Adipocyte (in vitro differentiated cells): Measurements from ENCODE around the gene KLK15.
A peak's percentile ranks its signal among the peaks of the same experiment; 100 is the strongest.

Experiments
- DNase-seq: peaks from one replicate; pipeline ENCODE4 v3.0.0-alpha.2; 2015; ENCODE audit warnings: low read depth
- H3K27me3 ChIP-seq: replicated peaks from 2 replicates; pipeline ENCODE4 v1.7.0; 2013; ENCODE audit warnings: mild to moderate bottlenecking, low read length, moderate library complexity; ENCODE audit not compliant: control insufficient read depth, insufficient read depth
- H3K36me3 ChIP-seq: 2 replicates; pipeline ENCODE4 v1.7.0; 2013; ENCODE audit warnings: low read length, mild to moderate bottlenecking, moderate library complexity; ENCODE audit not compliant: control insufficient read depth, insufficient read depth, severe bottlenecking
- H3K4me1 ChIP-seq: 2 replicates; pipeline ENCODE4 v1.7.0; 2013; ENCODE audit warnings: mild to moderate bottlenecking, low read length, moderate library complexity; ENCODE audit not compliant: control insufficient read depth, insufficient read depth
- H3K4me3 ChIP-seq: 2 replicates; pipeline ENCODE4 v1.7.0; 2013; ENCODE audit warnings: mild to moderate bottlenecking, low read length, moderate library complexity
- H3K9ac ChIP-seq: 2 replicates; pipeline ENCODE4 v1.7.0; 2013; ENCODE audit warnings: mild to moderate bottlenecking, low read length, moderate library complexity
- H3K9me3 ChIP-seq: 2 replicates; pipeline ENCODE4 v1.7.0; 2013; ENCODE audit warnings: mild to moderate bottlenecking, low read length, moderate library complexity; ENCODE audit not compliant: control insufficient read depth

KLK15 gene

DNA sequence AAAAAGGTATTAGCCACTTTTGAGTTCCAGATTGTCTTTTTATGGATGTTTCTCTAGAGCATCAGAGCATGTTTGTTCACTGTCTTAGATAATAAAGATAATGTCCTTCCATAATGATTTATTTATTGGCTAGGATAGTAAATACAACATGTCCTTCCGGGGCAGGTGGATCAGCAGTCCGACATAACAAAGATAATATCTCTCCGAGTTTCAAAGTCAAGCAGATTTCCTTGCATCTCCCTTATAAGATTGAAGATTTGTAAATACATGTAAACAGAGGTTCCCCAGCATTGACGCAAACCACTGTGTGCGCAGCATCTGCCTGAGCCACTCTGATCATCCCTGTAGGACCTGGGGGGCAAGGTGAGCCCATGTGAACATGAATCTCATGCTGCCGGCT lies 8.8 kb upstream of the KLK15 start:
- Histone ChIP-seq H3K27me3 (peaks cover 3% of the 10 kb centered on the region), H3K9me3 (peaks cover 8% of the 10 kb centered on the region)

DNA sequence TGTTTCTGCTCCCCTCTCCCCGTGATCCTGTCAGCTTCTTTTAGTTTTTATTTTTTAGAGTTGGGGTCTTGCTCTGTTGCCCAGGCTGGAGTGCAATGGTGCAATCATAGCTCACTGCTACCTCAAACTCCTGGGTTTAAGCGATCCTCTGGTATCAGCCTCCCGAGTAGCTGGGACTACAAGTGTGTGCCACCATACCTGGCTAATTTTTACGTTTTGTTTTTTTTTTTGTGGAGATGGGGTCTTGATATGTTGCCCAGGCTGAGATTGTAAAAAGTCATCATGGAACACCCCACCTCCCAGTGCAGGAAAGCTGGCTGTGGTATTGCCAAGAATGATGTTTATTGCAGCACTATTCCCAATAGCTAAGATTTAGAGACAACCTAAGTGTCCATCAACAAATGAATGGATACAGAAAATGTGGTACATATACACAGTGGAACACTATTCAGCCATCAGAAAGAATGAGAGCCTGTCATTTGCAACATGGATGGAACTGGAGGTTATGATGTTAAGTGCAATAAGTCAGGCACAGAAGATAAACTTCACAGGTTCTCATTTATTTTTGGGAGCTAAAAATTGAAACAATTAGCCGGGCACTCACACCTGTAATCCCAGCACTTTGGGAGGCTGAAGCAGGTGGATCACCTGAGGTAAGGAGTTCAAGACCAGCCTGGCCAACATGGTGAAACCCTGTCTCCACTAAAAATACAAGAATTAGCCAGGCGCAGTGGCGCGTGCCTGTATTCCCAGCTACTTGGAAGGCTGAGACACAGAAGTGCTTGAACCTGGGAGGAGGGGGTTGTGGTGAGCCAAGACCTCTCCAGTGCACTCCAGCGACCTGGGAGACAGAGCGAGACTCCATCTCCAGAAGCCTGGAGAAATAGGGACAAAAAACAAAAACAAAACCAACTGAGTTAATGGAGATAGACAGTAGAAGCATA lies 6.6 kb upstream of the KLK15 start:
- Histone ChIP-seq H3K4me1 (peaks cover 5% of the 10 kb centered on the region), H3K36me3 (no peaks in the 10 kb centered on the region), H3K9ac (no peak overlapping the region), H3K27me3 (peaks cover 21% of the 10 kb centered on the region), H3K9me3 (peaks cover 8% of the 10 kb centered on the region), H3K4me3 (no peak overlapping the region)
- DNase-seq = no peak

More for the DNA sequence above, 8.8 kb upstream of the KLK15 start:
- H3K4me1 ChIP-seq = no peaks in the 10 kb centered on the region
- H3K4me3 ChIP-seq = no peak overlapping the region
- no peak for DNase-seq
- H3K9ac ChIP-seq = no peak overlapping the region
- no peaks in the 10 kb centered on the region for H3K36me3 ChIP-seq

DNA sequence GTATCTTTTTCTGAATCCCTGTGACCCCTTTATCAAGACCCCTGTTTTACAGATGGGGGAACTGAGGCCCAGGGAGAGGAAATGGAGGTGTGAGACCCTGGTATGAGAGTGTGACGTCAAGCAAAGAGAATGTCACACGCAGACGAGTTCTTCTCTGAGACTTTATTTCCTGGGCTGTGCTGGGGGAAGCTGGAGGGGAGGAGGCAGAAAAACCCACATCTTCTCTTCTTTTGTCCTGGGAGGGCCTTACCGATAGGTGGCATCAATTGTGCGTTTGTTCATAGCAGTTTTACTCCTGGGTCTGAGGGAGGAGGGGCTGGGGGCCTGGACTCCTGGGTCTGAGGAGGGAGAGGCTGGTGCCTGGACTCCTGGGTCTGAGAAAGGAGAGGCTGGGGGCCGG lies 4.9 kb upstream of the KLK15 start:
- no peak overlapping the region for H3K9ac ChIP-seq
- no peak overlapping the region for H3K4me3 ChIP-seq
- no peak for DNase-seq
- H3K9me3 ChIP-seq = peaks cover 3% of the 10 kb centered on the region
- peaks cover 5% of the 10 kb centered on the region for H3K4me1 ChIP-seq
- H3K27me3 ChIP-seq = peaks cover 24% of the 10 kb centered on the region
- H3K36me3 ChIP-seq = no peaks in the 10 kb centered on the region

DNA sequence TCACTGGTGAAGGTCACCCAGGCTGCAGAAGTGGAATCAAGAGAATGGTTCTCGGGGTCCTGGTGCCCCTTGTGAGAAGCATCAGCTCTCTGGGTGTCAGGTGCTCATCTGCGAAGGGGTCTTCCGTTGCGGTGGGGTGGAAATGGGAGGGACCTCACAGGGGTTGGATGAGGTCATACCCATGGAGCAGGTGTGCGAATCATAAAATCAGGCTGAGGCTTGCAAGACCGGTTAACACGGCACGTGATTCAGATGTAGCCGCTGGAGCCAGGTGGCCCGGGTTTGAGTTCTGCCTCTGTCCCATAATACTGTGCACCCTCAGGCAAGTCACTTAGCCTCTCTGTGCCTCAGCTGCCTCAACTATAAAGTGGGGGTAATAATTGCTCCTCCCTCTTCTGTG lies 3.9 kb upstream of the KLK15 start:
- Histone ChIP-seq H3K9me3 (no peaks in the 10 kb centered on the region), H3K4me3 (no peak overlapping the region), H3K27me3 (peaks cover 24% of the 10 kb centered on the region), H3K9ac (no peak overlapping the region), H3K36me3 (no peaks in the 10 kb centered on the region), H3K4me1 (peaks cover 5% of the 10 kb centered on the region)
- no peak for DNase-seq

DNA sequence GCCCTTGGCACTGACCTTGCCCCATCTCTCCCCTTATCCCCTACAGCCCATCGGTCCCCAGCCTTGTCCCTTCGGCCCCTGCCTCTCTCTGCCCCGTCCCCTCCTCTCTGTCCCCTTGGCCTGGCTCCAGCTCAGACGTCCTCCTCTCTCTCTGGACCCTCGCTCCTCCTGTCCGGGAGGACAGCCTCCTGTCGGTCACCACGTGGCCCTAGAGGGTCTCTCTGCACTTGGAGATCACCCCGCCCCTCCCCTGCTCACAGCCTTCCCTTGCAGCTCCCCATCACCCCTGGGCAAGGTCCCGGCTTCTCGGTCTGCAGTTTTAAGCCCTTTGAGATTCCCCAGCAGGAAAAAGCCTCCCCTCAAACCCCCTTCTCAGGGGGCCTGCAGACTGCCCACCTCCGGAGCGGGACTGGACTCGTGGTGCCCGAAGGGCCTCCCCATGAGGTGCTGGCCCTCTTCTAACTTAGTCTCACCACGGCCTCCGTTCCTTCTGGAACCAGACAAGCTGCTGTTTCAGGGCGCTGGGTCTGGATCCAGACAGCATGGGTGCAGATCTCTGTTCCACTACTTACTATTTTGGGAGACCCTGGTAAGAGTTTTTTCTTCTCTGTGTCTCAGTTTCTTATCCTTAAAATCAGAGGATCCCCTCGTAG lies 3.3 kb upstream of the KLK15 start:
- H3K4me3 ChIP-seq = no peak overlapping the region
- DNase-seq = no peak
- H3K27me3 ChIP-seq = peaks cover 24% of the 10 kb centered on the region
- peaks cover 5% of the 10 kb centered on the region for H3K4me1 ChIP-seq
- no peak overlapping the region for H3K9ac ChIP-seq
- H3K36me3 ChIP-seq = no peaks in the 10 kb centered on the region
- H3K9me3 ChIP-seq = no peaks in the 10 kb centered on the region

DNA sequence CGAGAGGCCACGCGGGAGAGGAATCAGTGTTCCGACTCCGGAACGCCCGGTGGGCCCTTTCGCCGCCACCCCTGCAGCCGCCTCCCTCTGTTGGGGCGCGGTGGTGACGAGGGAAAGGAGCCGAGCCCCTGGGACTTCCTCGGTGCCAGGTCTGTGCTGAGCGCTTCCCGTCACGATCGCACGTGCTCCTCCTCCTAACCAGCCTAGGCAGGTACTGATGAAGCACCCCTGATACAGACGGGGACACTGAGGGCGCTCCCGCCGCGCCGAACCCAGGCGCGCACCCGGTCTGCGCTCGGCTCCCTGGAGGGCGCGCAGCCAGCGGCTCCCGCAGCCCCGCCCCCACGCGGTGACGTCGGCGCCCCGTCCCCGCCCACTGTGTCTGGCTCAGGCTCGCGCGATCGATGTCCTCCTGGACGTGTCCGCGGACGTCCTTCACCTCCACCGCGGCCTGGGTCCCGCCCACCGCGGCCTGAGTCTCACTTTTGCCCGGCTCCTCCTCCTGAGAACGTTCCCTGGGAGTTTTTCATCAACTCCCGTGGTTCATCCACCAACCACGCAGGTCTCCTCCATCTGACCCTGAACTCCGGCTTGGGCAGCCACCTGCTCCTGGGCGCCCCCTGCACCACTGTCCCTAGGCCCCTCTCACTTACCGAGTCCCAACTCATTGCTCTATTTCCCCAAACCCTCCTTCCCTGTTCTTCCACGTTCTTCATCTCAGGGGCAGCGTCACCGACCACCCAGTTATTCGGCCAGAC lies 2.6 kb upstream of the KLK15 start:
- no peaks in the 10 kb centered on the region for H3K9me3 ChIP-seq
- no peaks in the 10 kb centered on the region for H3K36me3 ChIP-seq
- peaks cover 5% of the 10 kb centered on the region for H3K4me1 ChIP-seq
- DNase-seq = peak; percentile 75
- peaks cover 30% of the 10 kb centered on the region for H3K27me3 ChIP-seq
- peak overlapping the region; percentile 76 for H3K4me3 ChIP-seq
- no peak overlapping the region for H3K9ac ChIP-seq

DNA sequence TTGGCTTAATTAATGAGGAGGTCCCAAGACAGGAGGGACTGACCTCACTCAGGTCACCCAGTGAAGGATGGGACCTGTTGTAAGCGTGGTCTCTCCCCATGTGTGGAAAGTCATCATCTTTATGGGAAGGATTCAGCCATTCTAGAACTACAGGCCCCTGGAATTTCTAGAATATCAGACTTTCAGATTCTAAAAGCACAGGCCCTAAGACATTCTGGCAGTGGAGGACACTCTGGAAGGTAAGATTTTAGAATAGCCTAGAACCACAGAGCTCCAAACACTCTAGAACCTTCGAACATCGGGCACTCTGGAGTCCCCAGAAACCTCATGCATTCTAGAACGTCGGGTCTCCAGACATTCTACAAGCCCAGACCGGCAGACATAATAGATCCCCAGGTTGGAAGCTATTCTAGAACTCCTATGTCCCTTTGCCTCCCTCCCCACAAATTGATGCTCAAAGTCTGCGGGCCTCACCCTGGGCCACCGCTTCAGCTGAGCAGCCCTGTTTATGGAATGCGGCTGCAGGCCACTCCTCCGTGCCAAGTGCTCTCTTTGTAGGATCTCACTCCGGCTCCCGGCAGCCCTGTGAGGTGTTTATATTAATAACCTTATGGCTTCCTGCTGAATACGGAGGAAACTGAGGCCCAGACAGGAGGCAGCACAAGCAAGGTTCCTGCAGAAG lies 1.9 kb upstream of the KLK15 start:
- no peak for DNase-seq
- H3K36me3 ChIP-seq = no peaks in the 10 kb centered on the region
- H3K4me3 ChIP-seq = peak overlapping the region; percentile 76
- H3K9me3 ChIP-seq = no peaks in the 10 kb centered on the region
- H3K4me1 ChIP-seq = peaks cover 5% of the 10 kb centered on the region
- no peak overlapping the region for H3K9ac ChIP-seq
- peaks cover 35% of the 10 kb centered on the region for H3K27me3 ChIP-seq

DNA sequence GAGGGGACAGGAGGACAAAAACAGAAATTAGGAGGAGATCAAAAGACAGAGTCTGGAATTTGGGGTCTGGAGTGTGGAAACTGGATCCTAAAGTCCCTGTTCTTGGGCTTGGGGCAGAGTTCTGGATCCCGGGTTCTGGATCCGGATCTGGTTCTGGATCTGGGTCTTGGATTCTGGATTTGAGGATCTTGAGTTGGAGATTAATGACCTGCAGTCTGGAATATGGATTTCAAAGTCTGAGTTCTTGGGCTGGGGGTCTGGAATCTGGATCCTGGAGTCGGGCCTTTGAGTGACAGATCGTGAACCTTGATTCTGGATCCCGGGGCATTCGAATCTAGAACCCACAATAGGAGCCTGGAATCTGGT lies 411 bp upstream of the KLK15 start:
- Histone ChIP-seq H3K9ac (no peak overlapping the region), H3K4me1 (peaks cover 5% of the 10 kb centered on the region), H3K36me3 (no peaks in the 10 kb centered on the region), H3K9me3 (no peaks in the 10 kb centered on the region), H3K4me3 (no peak overlapping the region), H3K27me3 (peaks cover 41% of the 10 kb centered on the region)
- DNase-seq = no peak

DNA sequence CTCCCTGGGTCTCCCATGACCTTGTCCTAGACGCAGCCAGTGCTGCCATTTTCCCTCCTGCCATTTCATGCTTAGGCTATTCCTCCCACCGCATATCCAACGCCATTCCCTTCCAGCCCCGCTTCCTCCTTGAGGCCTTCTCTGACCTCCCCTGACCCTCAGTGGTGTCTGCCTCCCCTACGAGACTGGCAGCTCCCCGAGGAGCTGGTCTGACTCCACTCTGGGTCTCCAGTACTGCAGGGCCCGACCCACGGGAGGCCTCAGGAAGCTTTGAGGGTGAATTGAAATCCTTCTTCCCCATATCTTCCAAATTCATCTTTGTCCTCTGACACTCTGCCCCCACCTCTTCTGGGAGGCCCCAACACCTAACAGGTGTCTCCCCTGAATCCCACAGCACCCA lies 708 bp downstream of the KLK15 start:
- Histone ChIP-seq H3K36me3 (no peaks in the 10 kb centered on the region), H3K27me3 (peaks cover 41% of the 10 kb centered on the region), H3K4me3 (no peak overlapping the region), H3K4me1 (peaks cover 5% of the 10 kb centered on the region), H3K9ac (no peak overlapping the region), H3K9me3 (no peaks in the 10 kb centered on the region)
- no peak for DNase-seq

DNA sequence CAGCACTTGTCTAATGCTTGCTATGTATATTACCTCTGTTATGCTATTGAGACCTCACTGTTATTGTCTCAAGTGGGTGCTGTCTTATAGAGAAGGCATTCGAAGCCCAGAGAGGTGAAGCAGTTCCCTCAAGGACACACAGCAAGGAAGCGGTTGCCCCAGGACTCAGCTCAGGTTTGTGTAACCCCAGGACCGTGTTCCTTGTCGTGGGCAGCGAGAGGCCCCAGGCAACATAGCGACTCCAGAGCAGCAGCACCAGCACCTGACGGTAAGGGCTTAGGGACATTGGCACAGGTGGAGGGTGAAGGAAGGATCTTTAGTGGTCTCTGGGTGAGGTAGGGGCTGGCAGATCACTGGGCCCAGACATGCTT lies 2.4 kb downstream of the KLK15 start:
- no peak overlapping the region for H3K4me3 ChIP-seq
- H3K27me3 ChIP-seq = peaks cover 34% of the 10 kb centered on the region
- H3K4me1 ChIP-seq = peaks cover 5% of the 10 kb centered on the region
- DNase-seq = no peak
- no peaks in the 10 kb centered on the region for H3K36me3 ChIP-seq
- no peak overlapping the region for H3K9ac ChIP-seq
- H3K9me3 ChIP-seq = no peaks in the 10 kb centered on the region
